H9 (cell line): Measurements from ENCODE around the gene FMOD. TPM values are rescaled to one million over a fixed set of nuclear protein-coding genes. Genes with fewer than 3 reads are reported as not detected.

Source experiments
- DNase-seq: peaks from one replicate; pipeline ENCODE4 v3.0.0-alpha.2; 2017
- H2AFZ ChIP-seq: one replicate; pipeline ENCODE4 v1.6.1; 2013; ENCODE audit warnings: mild to moderate bottlenecking, low read length, control low read depth, moderate library complexity
- H2AK5ac ChIP-seq: 2 replicates; pipeline ENCODE4 v1.6.1; 2013; ENCODE audit warnings: low read length, control low read depth, mixed read lengths; ENCODE audit not compliant: insufficient read length
- H2BK120ac ChIP-seq: one replicate; pipeline ENCODE4 v1.6.1; 2013; ENCODE audit warnings: low read depth, mild to moderate bottlenecking, low read length, control low read depth, inconsistent platforms; ENCODE audit not compliant: poor library complexity, severe bottlenecking
- H2BK12ac ChIP-seq: 2 replicates; pipeline ENCODE4 v1.6.1; 2013; ENCODE audit warnings: low read length, control low read depth, mixed read lengths, low read depth; ENCODE audit not compliant: insufficient read length
- H2BK15ac ChIP-seq: 2 replicates; pipeline ENCODE4 v1.6.1; 2013; ENCODE audit warnings: low read depth, low read length, control low read depth
- H2BK20ac ChIP-seq: one replicate; pipeline ENCODE4 v1.6.1; 2013; ENCODE audit warnings: low read depth, mild to moderate bottlenecking, low read length, control low read depth, inconsistent platforms; ENCODE audit not compliant: poor library complexity, severe bottlenecking
- H2BK5ac ChIP-seq: 2 replicates; pipeline ENCODE4 v1.6.1; 2013; ENCODE audit warnings: low read length, control low read depth, mixed read lengths; ENCODE audit not compliant: insufficient read length
- H3K14ac ChIP-seq: 2 replicates; pipeline ENCODE4 v1.6.1; 2013; ENCODE audit warnings: low read length, control low read depth; ENCODE audit not compliant: insufficient read depth
- H3K18ac ChIP-seq: 2 replicates; pipeline ENCODE4 v1.6.1; 2013; ENCODE audit warnings: low read depth, mild to moderate bottlenecking, mixed read lengths, low read length, control low read depth; ENCODE audit not compliant: insufficient read length
- H3K23ac ChIP-seq: 2 replicates; pipeline ENCODE4 v1.6.1; 2013; ENCODE audit warnings: low read length, control low read depth, mixed read lengths, low read depth; ENCODE audit not compliant: insufficient read length
- H3K23me2 ChIP-seq: 2 replicates; pipeline ENCODE4 v1.6.1; 2013; ENCODE audit warnings: low read depth, mild to moderate bottlenecking, mixed read lengths, low read length, control low read depth; ENCODE audit not compliant: insufficient read length, poor library complexity, severe bottlenecking
- H3K27ac ChIP-seq: 2 replicates; pipeline ENCODE4 v1.5.1; 2013; ENCODE audit warnings: low read length, control low read depth, mixed read lengths, low read depth; ENCODE audit not compliant: insufficient read length
- H3K27me3 ChIP-seq: 2 replicates; pipeline ENCODE4 v1.6.1; 2013; ENCODE audit warnings: low read length, control low read depth, inconsistent platforms; ENCODE audit not compliant: insufficient read depth
- H3K4ac ChIP-seq: 2 replicates; pipeline ENCODE4 v1.6.1; 2013; ENCODE audit warnings: low read depth, mild to moderate bottlenecking, control low read depth, inconsistent platforms, low read length, moderate library complexity
- H3K4me1 ChIP-seq: 2 replicates; pipeline ENCODE4 v1.6.1; 2013; ENCODE audit warnings: low read length, control low read depth, inconsistent platforms; ENCODE audit not compliant: insufficient read depth
- H3K4me2 ChIP-seq: 2 replicates; pipeline ENCODE4 v1.6.1; 2013; ENCODE audit warnings: low read length, control low read depth, mixed read lengths; ENCODE audit not compliant: insufficient read length, insufficient read depth
- H3K56ac ChIP-seq: 2 replicates; pipeline ENCODE4 v1.6.1; 2013; ENCODE audit warnings: low read depth, mild to moderate bottlenecking, mixed read lengths, low read length, control low read depth; ENCODE audit not compliant: insufficient read length
- H3K79me1 ChIP-seq: 2 replicates; pipeline ENCODE4 v1.6.1; 2013; ENCODE audit warnings: low read depth, mild to moderate bottlenecking, moderate library complexity, low read length, control low read depth, inconsistent platforms; ENCODE audit not compliant: insufficient read depth, poor library complexity, severe bottlenecking
- H3K79me2 ChIP-seq: 2 replicates; pipeline ENCODE4 v1.6.1; 2013; ENCODE audit warnings: low read length, control low read depth, inconsistent platforms; ENCODE audit not compliant: insufficient read depth
- H3K9ac ChIP-seq: 2 replicates; pipeline ENCODE4 v1.6.1; 2013; ENCODE audit warnings: low read length, control low read depth, mixed read lengths; ENCODE audit not compliant: insufficient read length; ENCODE audit errors: extremely low read depth
- H3K9me3 ChIP-seq: one replicate; pipeline ENCODE4 v1.6.1; 2013; ENCODE audit warnings: low read depth, low read length, inconsistent platforms; ENCODE audit not compliant: control insufficient read depth
- H3T11ph ChIP-seq: one replicate; pipeline ENCODE4 v1.6.1; 2013; ENCODE audit warnings: mild to moderate bottlenecking, low read length, control low read depth, inconsistent platforms
- H4K20me1 ChIP-seq: one replicate; pipeline ENCODE4 v1.6.1; 2013; ENCODE audit not compliant: control insufficient read depth, insufficient read length, insufficient read depth
- H4K5ac ChIP-seq: 2 replicates; pipeline ENCODE4 v1.6.1; 2013; ENCODE audit warnings: low read depth, mild to moderate bottlenecking, mixed read lengths, low read length, control low read depth; ENCODE audit not compliant: insufficient read length
- H4K8ac ChIP-seq: replicated peaks from 2 replicates; pipeline ENCODE4 v1.6.1; 2013; ENCODE audit warnings: low read length, control low read depth, mixed read lengths, low read depth; ENCODE audit not compliant: insufficient read length
- H4K91ac ChIP-seq: 2 replicates; pipeline ENCODE4 v1.6.1; 2013; ENCODE audit warnings: low read depth, mild to moderate bottlenecking, moderate library complexity, mixed read lengths, low read length, control low read depth; ENCODE audit not compliant: insufficient read length
- H3K27ac Mint-ChIP-seq, 3 experiments: 2 replicates in 2 of 3; 3 replicates in 1 of 3; pipeline ENCODE4 v1.8.0; 2020 to 2021; ENCODE audit warnings: mixed read lengths in 3 of 3, mild to moderate bottlenecking in 1 of 3, moderate library complexity in 1 of 3
- H3K27me3 Mint-ChIP-seq: 2 replicates; pipeline ENCODE4 v1.8.0; 2021; ENCODE audit warnings: low read depth, mild to moderate bottlenecking, moderate library complexity, mixed read lengths
- H3K36me3 Mint-ChIP-seq, 3 experiments: 2 replicates in 2 of 3; 3 replicates in 1 of 3; pipeline ENCODE4 v1.8.0; 2020 to 2021; ENCODE audit warnings: low read depth in 3 of 3, mixed read lengths in 3 of 3; ENCODE audit not compliant: insufficient read depth in 1 of 3
- H3K4me1 Mint-ChIP-seq, 2 experiments: 2 replicates each; pipeline ENCODE4 v1.8.0; 2020; ENCODE audit warnings: mixed read lengths in 2 of 2
- H3K4me3 Mint-ChIP-seq, 2 experiments: 2 replicates in 1 of 2; 3 replicates in 1 of 2; pipeline ENCODE4 v1.8.0; 2020 to 2021; ENCODE audit warnings: mild to moderate bottlenecking in 2 of 2, mixed read lengths in 2 of 2, moderate library complexity in 1 of 2
- H3K9me3 Mint-ChIP-seq, 2 experiments: 2 replicates in 1 of 2; 3 replicates in 1 of 2; pipeline ENCODE4 v1.8.0; 2020; ENCODE audit warnings: mild to moderate bottlenecking in 2 of 2, mixed read lengths in 2 of 2, moderate library complexity in 1 of 2
- WGBS: extraction: QIAGEN DNeasy Blood & Tissue Kit; methylation state at CpG from one replicate; pipeline ENCODE4 v1.1.7; 2013; ENCODE audit warnings: missing lambda C conversion rate, low lambda C conversion rate, mixed read lengths; ENCODE audit not compliant: insufficient read length; ENCODE audit errors: extremely low coverage; 5-methylcytosine and 5-hydroxymethylcytosine counted together
- total RNA-seq: library from RNA; stranded (reverse); gene quantifications from 2 replicates; pipeline ENCODE4 v1.2.1, GENCODE V29; 2021
- TF ChIP-seq, protein P1 (sequence below): fragments of 200-600 bp; sonication (generic); conservative IDR thresholded peaks from 3 replicates; pipeline ENCODE4 v1.8.0; 2021; ENCODE audit warnings: antibody characterized with exemption, mild to moderate bottlenecking

FMOD gene
- total RNA-seq, 1 experiment from 2014 or later, result not detected

DNA sequence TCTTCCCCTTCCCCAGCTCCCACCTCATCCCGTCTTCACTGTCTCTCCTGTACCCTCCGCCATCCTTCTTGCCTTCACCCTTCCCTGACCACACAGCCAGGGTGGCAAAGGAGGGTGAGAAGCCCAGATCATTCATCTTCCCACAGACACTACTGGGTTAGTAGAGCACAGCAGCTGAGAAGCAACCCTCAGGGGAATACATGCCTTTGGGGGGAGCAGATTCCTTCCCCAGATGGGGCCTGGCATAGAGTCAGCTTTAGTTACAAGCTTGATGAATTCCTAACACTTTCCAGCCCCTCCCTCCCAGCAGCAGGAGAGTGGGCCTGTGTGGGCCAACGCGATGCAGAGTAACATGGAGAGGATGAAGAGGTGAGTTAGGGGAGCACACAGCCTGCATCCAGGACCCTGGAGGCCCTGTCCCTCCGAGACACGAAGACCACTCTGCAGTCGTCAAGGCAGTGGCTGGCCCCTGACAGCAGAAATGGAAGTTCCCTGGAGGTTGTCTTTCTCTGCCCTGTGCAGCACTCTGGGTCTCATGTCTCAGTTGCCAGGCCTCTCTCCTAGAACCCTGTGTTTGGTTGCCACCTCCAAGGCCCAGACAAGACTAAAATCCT is 54.4 kb downstream of the FMOD start:
- Histone ChIP-seq H3K56ac (no peak overlapping the region), H2BK12ac (no peak overlapping the region), H4K5ac (no peak overlapping the region), H3K4me1 (no peaks in the 10 kb centered on the region), H3K9ac (no peak overlapping the region), H3K27ac (no peak overlapping the region), H2AK5ac (peak overlapping the region; percentile 84), H3K79me2 (no peaks in the 10 kb centered on the region), H3K4ac (peak overlapping the region; percentile 50; the same call in 1 of the 2 replicates), H3K18ac (no peak overlapping the region), H4K8ac (no peak overlapping the region), H2BK15ac (no peak overlapping the region), H4K91ac (no peak overlapping the region), H3K9me3 (no peaks in the 10 kb centered on the region), H3K27me3 (peaks cover 16% of the 10 kb centered on the region; the same call in 1 of the 2 replicates), H3K79me1 (no peaks in the 10 kb centered on the region), H2BK20ac (no peak overlapping the region), H3T11ph (no peak overlapping the region), H2BK120ac (no peak overlapping the region), H2AFZ (no peak overlapping the region), H3K4me2 (no peak overlapping the region), H3K23ac (no peak overlapping the region), H2BK5ac (no peak overlapping the region), H3K14ac (no peak overlapping the region; the same call in 1 of the 2 replicates), H3K23me2 (no peaks in the 10 kb centered on the region), H4K20me1 (no peaks in the 10 kb centered on the region)
- no peak for DNase-seq
- no peaks in the 10 kb centered on the region for H3K36me3 Mint-ChIP-seq
- peaks cover 97% of the 10 kb centered on the region for H3K27me3 Mint-ChIP-seq
- no peak overlapping the region; a peak in 1 of 7 replicates for H3K27ac Mint-ChIP-seq
- WGBS, result no CpG with 5 or more reads among the region's 7 CpGs
- H3K9me3 Mint-ChIP-seq, result no peaks in the 10 kb centered on the region
- TF ChIP-seq, protein P1, sequence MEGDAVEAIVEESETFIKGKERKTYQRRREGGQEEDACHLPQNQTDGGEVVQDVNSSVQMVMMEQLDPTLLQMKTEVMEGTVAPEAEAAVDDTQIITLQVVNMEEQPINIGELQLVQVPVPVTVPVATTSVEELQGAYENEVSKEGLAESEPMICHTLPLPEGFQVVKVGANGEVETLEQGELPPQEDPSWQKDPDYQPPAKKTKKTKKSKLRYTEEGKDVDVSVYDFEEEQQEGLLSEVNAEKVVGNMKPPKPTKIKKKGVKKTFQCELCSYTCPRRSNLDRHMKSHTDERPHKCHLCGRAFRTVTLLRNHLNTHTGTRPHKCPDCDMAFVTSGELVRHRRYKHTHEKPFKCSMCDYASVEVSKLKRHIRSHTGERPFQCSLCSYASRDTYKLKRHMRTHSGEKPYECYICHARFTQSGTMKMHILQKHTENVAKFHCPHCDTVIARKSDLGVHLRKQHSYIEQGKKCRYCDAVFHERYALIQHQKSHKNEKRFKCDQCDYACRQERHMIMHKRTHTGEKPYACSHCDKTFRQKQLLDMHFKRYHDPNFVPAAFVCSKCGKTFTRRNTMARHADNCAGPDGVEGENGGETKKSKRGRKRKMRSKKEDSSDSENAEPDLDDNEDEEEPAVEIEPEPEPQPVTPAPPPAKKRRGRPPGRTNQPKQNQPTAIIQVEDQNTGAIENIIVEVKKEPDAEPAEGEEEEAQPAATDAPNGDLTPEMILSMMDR, result no peak
- peaks cover 6 to 9% of the 10 kb centered on the region in 2 experiments for H3K4me1 Mint-ChIP-seq
- H3K4me3 Mint-ChIP-seq, result no peak overlapping the region
